GM23338 (cell line): ENCODE measurements around the gene ZNF664. TPM values are rescaled to one million over a fixed set of nuclear protein-coding genes. Genes with fewer than 3 reads are reported as not detected.

Experiments
- ATAC-seq: fragments of 200-7000 bp; cut with Tn5 transposase; 3 replicates; pipeline ENCODE4 v1.9.1; 2020
- DNase-seq: peaks from one replicate; pipeline ENCODE4 v3.0.0-alpha.2; 2015; ENCODE audit warnings: low spot score
- H2AFZ ChIP-seq: fragments of 200-600 bp; sonication (generic); 2 replicates; pipeline ENCODE4 v1.8.0; 2016; ENCODE audit warnings: antibody characterized with exemption, mild to moderate bottlenecking, moderate library complexity
- H3F3A ChIP-seq: fragments of 200-600 bp; sonication (generic); replicated peaks from 2 replicates; pipeline ENCODE4 v1.8.0; 2017; ENCODE audit warnings: antibody characterized with exemption, mixed run types, low read depth
- H3K27ac ChIP-seq: fragments of 200-600 bp; sonication (generic); 2 replicates; pipeline ENCODE4 v1.6.1; 2016; ENCODE audit warnings: low read depth
- H3K27me3 ChIP-seq: fragments of 200-600 bp; sonication (generic); 2 replicates; pipeline ENCODE4 v1.8.0; 2016; ENCODE audit warnings: mild to moderate bottlenecking, mixed run types, moderate library complexity; ENCODE audit not compliant: insufficient read depth
- H3K36me3 ChIP-seq: fragments of 200-600 bp; sonication (generic); 2 replicates; pipeline ENCODE4 v1.8.0; 2016; ENCODE audit warnings: mild to moderate bottlenecking; ENCODE audit not compliant: insufficient read depth
- H3K4me1 ChIP-seq: fragments of 200-600 bp; sonication (generic); 2 replicates; pipeline ENCODE4 v1.8.0; 2016; ENCODE audit warnings: mild to moderate bottlenecking, moderate library complexity; ENCODE audit not compliant: insufficient read depth
- H3K4me2 ChIP-seq: fragments of 200-600 bp; sonication (generic); 2 replicates; pipeline ENCODE4 v1.7.1; 2017; ENCODE audit warnings: mixed run types
- H3K4me3 ChIP-seq: fragments of 200-600 bp; sonication (generic); 2 replicates; pipeline ENCODE4 v1.6.1; 2016; ENCODE audit warnings: mixed run types
- H3K79me2 ChIP-seq: fragments of 200-600 bp; sonication (generic); replicated peaks from 2 replicates; pipeline ENCODE4 v1.8.0; 2017; ENCODE audit warnings: mild to moderate bottlenecking; ENCODE audit not compliant: insufficient read depth
- H3K9me2 ChIP-seq: fragments of 200-600 bp; sonication (generic); 2 replicates; pipeline ENCODE4 v1.8.0; 2017; ENCODE audit not compliant: insufficient read depth
- H4K20me1 ChIP-seq: fragments of 200-600 bp; sonication (generic); replicated peaks from 2 replicates; pipeline ENCODE4 v1.8.0; 2017; ENCODE audit warnings: mild to moderate bottlenecking; ENCODE audit not compliant: insufficient read depth
- H3K27ac Mint-ChIP-seq: 2 replicates; pipeline ENCODE4 v1.8.0; 2020; ENCODE audit warnings: inconsistent platforms, mild to moderate bottlenecking, moderate library complexity, mixed read lengths
- H3K27me3 Mint-ChIP-seq: 3 replicates; pipeline ENCODE4 v1.8.0; 2022; ENCODE audit warnings: low read depth, mild to moderate bottlenecking, moderate library complexity, mixed read lengths, inconsistent platforms; ENCODE audit not compliant: insufficient read depth, poor library complexity
- H3K36me3 Mint-ChIP-seq: 3 replicates; pipeline ENCODE4 v1.8.0; 2021; ENCODE audit warnings: low read depth, mild to moderate bottlenecking, inconsistent platforms, moderate library complexity, mixed read lengths
- H3K4me1 Mint-ChIP-seq: 3 replicates; pipeline ENCODE4 v1.8.0; 2020; ENCODE audit warnings: mild to moderate bottlenecking, inconsistent platforms, mixed read lengths
- H3K4me3 Mint-ChIP-seq: 3 replicates; pipeline ENCODE4 v1.8.0; 2021; ENCODE audit warnings: moderate library complexity, mild to moderate bottlenecking, inconsistent platforms, mixed read lengths
- H3K9me3 Mint-ChIP-seq: 3 replicates; pipeline ENCODE4 v1.8.0; 2020; ENCODE audit warnings: moderate library complexity, mild to moderate bottlenecking, inconsistent platforms, mixed read lengths
- CREB1 ChIP-seq: fragments of 250-450 bp; sonication (Bioruptor Pico); IDR thresholded peaks from 2 replicates; pipeline ENCODE4 v1.5.0; 2020; ENCODE audit warnings: low read depth, mild to moderate bottlenecking, moderate library complexity
- EZH2 ChIP-seq: fragments of 200-600 bp; sonication (generic); IDR thresholded peaks from one replicate; pipeline ENCODE4 v1.8.0; 2017; ENCODE audit warnings: antibody characterized with exemption, mild to moderate bottlenecking, low read depth; ENCODE audit not compliant: unreplicated experiment
- EZH2phosphoT487 ChIP-seq: fragments of 200-600 bp; sonication (generic); IDR thresholded peaks from one replicate; pipeline ENCODE4 v1.8.1; 2018; ENCODE audit warnings: antibody characterized with exemption; ENCODE audit not compliant: unreplicated experiment
- JUNB ChIP-seq: IDR thresholded peaks from one replicate; pipeline ENCODE4 v1.6.1; 2016; ENCODE audit warnings: antibody characterized with exemption; ENCODE audit not compliant: unreplicated experiment
- NANOG ChIP-seq: IDR thresholded peaks from 2 replicates; pipeline ENCODE4 v1.6.1; 2016; ENCODE audit warnings: antibody characterized with exemption, borderline replicate concordance
- POLR2AphosphoS5 ChIP-seq: IDR thresholded peaks from 2 replicates; pipeline ENCODE4 v1.6.1; 2016; ENCODE audit warnings: antibody characterized with exemption, low read depth
- STAT1 ChIP-seq: IDR thresholded peaks from one replicate; pipeline ENCODE4 v1.6.1; 2016; ENCODE audit warnings: antibody characterized with exemption; ENCODE audit not compliant: unreplicated experiment
- ZNF114 ChIP-seq: fragments of 250-450 bp; sonication (Bioruptor Pico); IDR thresholded peaks from 2 replicates; pipeline ENCODE4 v1.5.0; 2020; ENCODE audit warnings: mild to moderate bottlenecking, moderate library complexity
- ZNF331 ChIP-seq: fragments of 250-450 bp; sonication (Bioruptor Pico); IDR thresholded peaks from 2 replicates; pipeline ENCODE4 v1.5.0; 2020; ENCODE audit warnings: low read depth, mild to moderate bottlenecking, moderate library complexity
- polyA plus RNA-seq: library from polyadenylated mRNA; unstranded; fragments of >200 nt; fragmentation: Nextera tagmentation; extraction: Ambion mirVana; gene quantifications from 2 replicates; pipeline ENCODE4 v1.2.1, GENCODE V29; 2016
- total RNA-seq: library from RNA; depleted of rRNA; stranded (reverse); fragments of >200 nt; shearing (Covaris generic); gene quantifications from 2 replicates; pipeline ENCODE4 v1.2.3, GENCODE V29; 2014
- TF ChIP-seq, protein P1 (sequence below): IDR thresholded peaks from one replicate; pipeline ENCODE4 v1.6.1; 2018; ENCODE audit warnings: antibody characterized with exemption; ENCODE audit not compliant: unreplicated experiment
- TF ChIP-seq, protein P2 (sequence below), 2 experiments: fragments of 200-600 bp in 1 of 2; sonication (generic) in 1 of 2; conservative IDR thresholded peaks; 2 replicates each; pipeline versions ENCODE4 v1.5.1 to v1.6.1; 2016 to 2017; ENCODE audit warnings: antibody characterized with exemption in 2 of 2, low read depth in 2 of 2, mild to moderate bottlenecking in 2 of 2, moderate library complexity in 1 of 2
- TF ChIP-seq, protein P3 (sequence below): IDR thresholded peaks from 2 replicates; pipeline ENCODE4 v1.6.1; 2016; ENCODE audit warnings: antibody characterized with exemption
- TF ChIP-seq, protein P4 (sequence below): fragments of 250-450 bp; sonication (Bioruptor Pico); IDR thresholded peaks from 2 replicates; pipeline ENCODE4 v1.5.0; 2020; ENCODE audit warnings: mild to moderate bottlenecking, moderate library complexity

Gene ZNF664
- total and polyA plus RNA-seq, 2 experiments from 2014 or later: 8.1 to 35.2 TPM

DNA sequence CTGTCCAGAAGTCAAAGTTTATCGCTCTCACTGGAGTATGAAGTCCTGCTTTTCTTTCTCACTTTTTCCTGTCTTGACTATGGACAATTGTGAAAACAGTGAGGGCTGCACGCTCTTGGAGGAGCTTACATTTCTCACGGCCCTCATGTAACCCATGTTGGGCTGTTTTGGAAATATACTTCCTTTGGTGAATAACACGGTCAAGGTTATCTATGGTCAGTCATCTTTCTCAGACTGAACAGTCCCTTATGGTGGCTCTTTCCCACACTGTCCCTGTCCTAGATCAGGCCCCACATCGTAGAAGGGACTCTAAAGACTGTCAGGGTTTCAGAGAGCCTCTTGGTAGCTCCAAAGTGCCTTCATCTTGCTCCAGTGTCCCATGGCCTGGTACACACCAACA is 7.6 kb upstream of the ZNF664 start:
- Histone ChIP-seq H3K4me3 (no peak overlapping the region), H2AFZ (no peak overlapping the region), H3K4me1 (no peaks in the 10 kb centered on the region), H3K9me2 (no peaks in the 10 kb centered on the region), H3K27ac (no peak overlapping the region), H3K27me3 (peaks cover 100% of the 10 kb centered on the region), H4K20me1 (peaks cover 43% of the 10 kb centered on the region), H3K4me2 (no peak overlapping the region), H3K36me3 (no peaks in the 10 kb centered on the region), H3F3A (no peaks in the 10 kb centered on the region), H3K79me2 (no peaks in the 10 kb centered on the region)
- no peak for TF ChIP-seq POLR2AphosphoS5
- no peak for TF ChIP-seq ZNF331 (CRISPR knock-in tag)
- TF ChIP-seq CREB1 (CRISPR knock-in tag): no peak
- no peak for TF ChIP-seq JUNB
- TF ChIP-seq, protein P1, sequence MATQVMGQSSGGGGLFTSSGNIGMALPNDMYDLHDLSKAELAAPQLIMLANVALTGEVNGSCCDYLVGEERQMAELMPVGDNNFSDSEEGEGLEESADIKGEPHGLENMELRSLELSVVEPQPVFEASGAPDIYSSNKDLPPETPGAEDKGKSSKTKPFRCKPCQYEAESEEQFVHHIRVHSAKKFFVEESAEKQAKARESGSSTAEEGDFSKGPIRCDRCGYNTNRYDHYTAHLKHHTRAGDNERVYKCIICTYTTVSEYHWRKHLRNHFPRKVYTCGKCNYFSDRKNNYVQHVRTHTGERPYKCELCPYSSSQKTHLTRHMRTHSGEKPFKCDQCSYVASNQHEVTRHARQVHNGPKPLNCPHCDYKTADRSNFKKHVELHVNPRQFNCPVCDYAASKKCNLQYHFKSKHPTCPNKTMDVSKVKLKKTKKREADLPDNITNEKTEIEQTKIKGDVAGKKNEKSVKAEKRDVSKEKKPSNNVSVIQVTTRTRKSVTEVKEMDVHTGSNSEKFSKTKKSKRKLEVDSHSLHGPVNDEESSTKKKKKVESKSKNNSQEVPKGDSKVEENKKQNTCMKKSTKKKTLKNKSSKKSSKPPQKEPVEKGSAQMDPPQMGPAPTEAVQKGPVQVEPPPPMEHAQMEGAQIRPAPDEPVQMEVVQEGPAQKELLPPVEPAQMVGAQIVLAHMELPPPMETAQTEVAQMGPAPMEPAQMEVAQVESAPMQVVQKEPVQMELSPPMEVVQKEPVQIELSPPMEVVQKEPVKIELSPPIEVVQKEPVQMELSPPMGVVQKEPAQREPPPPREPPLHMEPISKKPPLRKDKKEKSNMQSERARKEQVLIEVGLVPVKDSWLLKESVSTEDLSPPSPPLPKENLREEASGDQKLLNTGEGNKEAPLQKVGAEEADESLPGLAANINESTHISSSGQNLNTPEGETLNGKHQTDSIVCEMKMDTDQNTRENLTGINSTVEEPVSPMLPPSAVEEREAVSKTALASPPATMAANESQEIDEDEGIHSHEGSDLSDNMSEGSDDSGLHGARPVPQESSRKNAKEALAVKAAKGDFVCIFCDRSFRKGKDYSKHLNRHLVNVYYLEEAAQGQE: no peak
- TF ChIP-seq, protein P2, sequence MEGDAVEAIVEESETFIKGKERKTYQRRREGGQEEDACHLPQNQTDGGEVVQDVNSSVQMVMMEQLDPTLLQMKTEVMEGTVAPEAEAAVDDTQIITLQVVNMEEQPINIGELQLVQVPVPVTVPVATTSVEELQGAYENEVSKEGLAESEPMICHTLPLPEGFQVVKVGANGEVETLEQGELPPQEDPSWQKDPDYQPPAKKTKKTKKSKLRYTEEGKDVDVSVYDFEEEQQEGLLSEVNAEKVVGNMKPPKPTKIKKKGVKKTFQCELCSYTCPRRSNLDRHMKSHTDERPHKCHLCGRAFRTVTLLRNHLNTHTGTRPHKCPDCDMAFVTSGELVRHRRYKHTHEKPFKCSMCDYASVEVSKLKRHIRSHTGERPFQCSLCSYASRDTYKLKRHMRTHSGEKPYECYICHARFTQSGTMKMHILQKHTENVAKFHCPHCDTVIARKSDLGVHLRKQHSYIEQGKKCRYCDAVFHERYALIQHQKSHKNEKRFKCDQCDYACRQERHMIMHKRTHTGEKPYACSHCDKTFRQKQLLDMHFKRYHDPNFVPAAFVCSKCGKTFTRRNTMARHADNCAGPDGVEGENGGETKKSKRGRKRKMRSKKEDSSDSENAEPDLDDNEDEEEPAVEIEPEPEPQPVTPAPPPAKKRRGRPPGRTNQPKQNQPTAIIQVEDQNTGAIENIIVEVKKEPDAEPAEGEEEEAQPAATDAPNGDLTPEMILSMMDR (conservative IDR thresholded peaks at IDR 0.05; ENCODE audit: low read depth in 2 of 2): no peak
- TF ChIP-seq NANOG: no peak
- TF ChIP-seq, protein P3, sequence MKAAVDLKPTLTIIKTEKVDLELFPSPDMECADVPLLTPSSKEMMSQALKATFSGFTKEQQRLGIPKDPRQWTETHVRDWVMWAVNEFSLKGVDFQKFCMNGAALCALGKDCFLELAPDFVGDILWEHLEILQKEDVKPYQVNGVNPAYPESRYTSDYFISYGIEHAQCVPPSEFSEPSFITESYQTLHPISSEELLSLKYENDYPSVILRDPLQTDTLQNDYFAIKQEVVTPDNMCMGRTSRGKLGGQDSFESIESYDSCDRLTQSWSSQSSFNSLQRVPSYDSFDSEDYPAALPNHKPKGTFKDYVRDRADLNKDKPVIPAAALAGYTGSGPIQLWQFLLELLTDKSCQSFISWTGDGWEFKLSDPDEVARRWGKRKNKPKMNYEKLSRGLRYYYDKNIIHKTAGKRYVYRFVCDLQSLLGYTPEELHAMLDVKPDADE: no peak
- TF ChIP-seq EZH2: no peak
- TF ChIP-seq, protein P4, sequence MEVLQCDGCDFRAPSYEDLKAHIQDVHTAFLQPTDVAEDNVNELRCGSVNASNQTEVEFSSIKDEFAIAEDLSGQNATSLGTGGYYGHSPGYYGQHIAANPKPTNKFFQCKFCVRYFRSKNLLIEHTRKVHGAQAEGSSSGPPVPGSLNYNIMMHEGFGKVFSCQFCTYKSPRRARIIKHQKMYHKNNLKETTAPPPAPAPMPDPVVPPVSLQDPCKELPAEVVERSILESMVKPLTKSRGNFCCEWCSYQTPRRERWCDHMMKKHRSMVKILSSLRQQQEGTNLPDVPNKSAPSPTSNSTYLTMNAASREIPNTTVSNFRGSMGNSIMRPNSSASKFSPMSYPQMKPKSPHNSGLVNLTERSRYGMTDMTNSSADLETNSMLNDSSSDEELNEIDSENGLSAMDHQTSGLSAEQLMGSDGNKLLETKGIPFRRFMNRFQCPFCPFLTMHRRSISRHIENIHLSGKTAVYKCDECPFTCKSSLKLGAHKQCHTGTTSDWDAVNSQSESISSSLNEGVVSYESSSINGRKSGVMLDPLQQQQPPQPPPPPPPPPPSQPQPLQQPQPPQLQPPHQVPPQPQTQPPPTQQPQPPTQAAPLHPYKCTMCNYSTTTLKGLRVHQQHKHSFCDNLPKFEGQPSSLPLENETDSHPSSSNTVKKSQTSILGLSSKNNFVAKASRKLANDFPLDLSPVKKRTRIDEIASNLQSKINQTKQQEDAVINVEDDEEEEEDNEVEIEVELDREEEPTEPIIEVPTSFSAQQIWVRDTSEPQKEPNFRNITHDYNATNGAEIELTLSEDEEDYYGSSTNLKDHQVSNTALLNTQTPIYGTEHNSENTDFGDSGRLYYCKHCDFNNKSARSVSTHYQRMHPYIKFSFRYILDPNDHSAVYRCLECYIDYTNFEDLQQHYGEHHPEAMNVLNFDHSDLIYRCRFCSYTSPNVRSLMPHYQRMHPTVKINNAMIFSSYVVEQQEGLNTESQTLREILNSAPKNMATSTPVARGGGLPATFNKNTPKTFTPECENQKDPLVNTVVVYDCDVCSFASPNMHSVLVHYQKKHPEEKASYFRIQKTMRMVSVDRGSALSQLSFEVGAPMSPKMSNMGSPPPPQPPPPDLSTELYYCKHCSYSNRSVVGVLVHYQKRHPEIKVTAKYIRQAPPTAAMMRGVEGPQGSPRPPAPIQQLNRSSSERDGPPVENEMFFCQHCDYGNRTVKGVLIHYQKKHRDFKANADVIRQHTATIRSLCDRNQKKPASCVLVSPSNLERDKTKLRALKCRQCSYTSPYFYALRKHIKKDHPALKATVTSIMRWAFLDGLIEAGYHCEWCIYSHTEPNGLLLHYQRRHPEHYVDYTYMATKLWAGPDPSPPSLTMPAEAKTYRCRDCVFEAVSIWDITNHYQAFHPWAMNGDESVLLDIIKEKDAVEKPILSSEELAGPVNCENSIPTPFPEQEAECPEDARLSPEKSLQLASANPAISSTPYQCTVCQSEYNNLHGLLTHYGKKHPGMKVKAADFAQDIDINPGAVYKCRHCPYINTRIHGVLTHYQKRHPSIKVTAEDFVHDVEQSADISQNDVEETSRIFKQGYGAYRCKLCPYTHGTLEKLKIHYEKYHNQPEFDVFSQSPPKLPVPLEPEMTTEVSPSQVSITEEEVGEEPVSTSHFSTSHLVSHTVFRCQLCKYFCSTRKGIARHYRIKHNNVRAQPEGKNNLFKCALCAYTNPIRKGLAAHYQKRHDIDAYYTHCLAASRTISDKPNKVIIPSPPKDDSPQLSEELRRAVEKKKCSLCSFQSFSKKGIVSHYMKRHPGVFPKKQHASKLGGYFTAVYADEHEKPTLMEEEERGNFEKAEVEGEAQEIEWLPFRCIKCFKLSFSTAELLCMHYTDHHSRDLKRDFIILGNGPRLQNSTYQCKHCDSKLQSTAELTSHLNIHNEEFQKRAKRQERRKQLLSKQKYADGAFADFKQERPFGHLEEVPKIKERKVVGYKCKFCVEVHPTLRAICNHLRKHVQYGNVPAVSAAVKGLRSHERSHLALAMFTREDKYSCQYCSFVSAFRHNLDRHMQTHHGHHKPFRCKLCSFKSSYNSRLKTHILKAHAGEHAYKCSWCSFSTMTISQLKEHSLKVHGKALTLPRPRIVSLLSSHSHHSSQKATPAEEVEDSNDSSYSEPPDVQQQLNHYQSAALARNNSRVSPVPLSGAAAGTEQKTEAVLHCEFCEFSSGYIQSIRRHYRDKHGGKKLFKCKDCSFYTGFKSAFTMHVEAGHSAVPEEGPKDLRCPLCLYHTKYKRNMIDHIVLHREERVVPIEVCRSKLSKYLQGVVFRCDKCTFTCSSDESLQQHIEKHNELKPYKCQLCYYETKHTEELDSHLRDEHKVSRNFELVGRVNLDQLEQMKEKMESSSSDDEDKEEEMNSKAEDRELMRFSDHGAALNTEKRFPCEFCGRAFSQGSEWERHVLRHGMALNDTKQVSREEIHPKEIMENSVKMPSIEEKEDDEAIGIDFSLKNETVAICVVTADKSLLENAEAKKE (CRISPR knock-in tag): no peak
- no peak for TF ChIP-seq EZH2phosphoT487
- TF ChIP-seq STAT1: no peak
- TF ChIP-seq ZNF114: no peak
- DNase-seq (no peak), ATAC-seq (no peak)
- peaks cover 97% of the 10 kb centered on the region for H3K27me3 Mint-ChIP-seq
- H3K4me3 Mint-ChIP-seq: no peak overlapping the region
- H3K9me3 Mint-ChIP-seq: no peaks in the 10 kb centered on the region
- H3K4me1 Mint-ChIP-seq: no peaks in the 10 kb centered on the region; the same call in 2 of the 3 replicates
- no peaks in the 10 kb centered on the region for H3K36me3 Mint-ChIP-seq
- H3K27ac Mint-ChIP-seq: no peak overlapping the region
